ENCODE results near the gene IRF2BP1.

- TF ChIP-seq, protein P1, sequence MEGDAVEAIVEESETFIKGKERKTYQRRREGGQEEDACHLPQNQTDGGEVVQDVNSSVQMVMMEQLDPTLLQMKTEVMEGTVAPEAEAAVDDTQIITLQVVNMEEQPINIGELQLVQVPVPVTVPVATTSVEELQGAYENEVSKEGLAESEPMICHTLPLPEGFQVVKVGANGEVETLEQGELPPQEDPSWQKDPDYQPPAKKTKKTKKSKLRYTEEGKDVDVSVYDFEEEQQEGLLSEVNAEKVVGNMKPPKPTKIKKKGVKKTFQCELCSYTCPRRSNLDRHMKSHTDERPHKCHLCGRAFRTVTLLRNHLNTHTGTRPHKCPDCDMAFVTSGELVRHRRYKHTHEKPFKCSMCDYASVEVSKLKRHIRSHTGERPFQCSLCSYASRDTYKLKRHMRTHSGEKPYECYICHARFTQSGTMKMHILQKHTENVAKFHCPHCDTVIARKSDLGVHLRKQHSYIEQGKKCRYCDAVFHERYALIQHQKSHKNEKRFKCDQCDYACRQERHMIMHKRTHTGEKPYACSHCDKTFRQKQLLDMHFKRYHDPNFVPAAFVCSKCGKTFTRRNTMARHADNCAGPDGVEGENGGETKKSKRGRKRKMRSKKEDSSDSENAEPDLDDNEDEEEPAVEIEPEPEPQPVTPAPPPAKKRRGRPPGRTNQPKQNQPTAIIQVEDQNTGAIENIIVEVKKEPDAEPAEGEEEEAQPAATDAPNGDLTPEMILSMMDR (conservative IDR thresholded peaks at IDR 0.05), result no peak
- no peak for TF ChIP-seq EZH2 (IDR thresholded peaks at IDR 0.05; ENCODE audit: low read depth)
These were observed 15.5 kb upstream of the IRF2BP1 start for GRCh38 chr19:45901432-45901911.

Data from PC-9 (cell line).